ENCODE measurements around the gene RTN4R. TPM values are rescaled to one million over a fixed set of nuclear protein-coding genes. Genes with fewer than 3 reads are reported as not detected.

RTN4R gene
- total and polyA plus RNA-seq, 9 of the 15 experiments (the other 6 are each of a cell fraction or from before 2014, with no cell fraction given) = 0.04 to 2.8 (median 1.4) TPM; not detected in 3

GRCh38 chr22:20199906-20200305 is 68.2 kb downstream of the RTN4R start (continued):
- TF ChIP-seq CHD7 (IDR thresholded peaks at IDR 0.05; ENCODE audit: low read depth, low read length) (peak; percentile 45), STAT5B (CRISPR knock-in tag; IDR thresholded peaks at IDR 0.05) (0 out of 2 replicates have a peak, but pooled peaks have one; percentile 20), SETDB1 (IDR thresholded peaks at IDR 0.05; ENCODE audit: low read length) (no peak), BMI1 (IDR thresholded peaks at IDR 0.05; ENCODE audit: low read length) (no peak), POLR3G (IDR thresholded peaks at IDR 0.05; ENCODE audit: extremely low read depth, insufficient read length, insufficient replicate concordance) (no peak), PRDM10 (IDR thresholded peaks at IDR 0.05; ENCODE audit: partially characterized antibody) (no peak)

Measured in K562 (cell line).